Peyer's patch (tissue), 4 donors: Measurements from ENCODE around the gene SUPT16H.

ENCODE experiments used
- CTCF ChIP-seq, 6 experiments: fragments of 450-650 bp in 4 of 6; fragments of 200-600 bp in 2 of 6; sonication (generic) in 1 of 6; IDR thresholded peaks; one replicate each; pipeline ENCODE4 v1.5.1; 2017 to 2019; ENCODE audit warnings: antibody characterized with exemption in 6 of 6, mild to moderate bottlenecking in 3 of 6, moderate library complexity in 1 of 6
- POLR2A ChIP-seq, 2 donors: fragments of 450-650 bp; IDR thresholded peaks; one replicate each; pipeline ENCODE4 v1.5.1; 2017; ENCODE audit warnings: antibody characterized with exemption in 2 of 2, mild to moderate bottlenecking in 2 of 2, moderate library complexity in 2 of 2

GRCh38 chr14:21307637-21308036 is 76.2 kb downstream of the SUPT16H start:
- TF ChIP-seq CTCF (IDR thresholded peaks at IDR 0.05) (no peak), POLR2A (IDR thresholded peaks at IDR 0.05) (no peak)
